HG03565 (cell line): ENCODE results near the gene TRIM67.
"Not testable (repeated sequence)": the region's sequence is repeated elsewhere in the genome, so short reads cannot be mapped to it uniquely, and the experiment has no call there.

Experiments used
- ATAC-seq: cut with Tn5 transposase; IDR thresholded peaks from one replicate; pipeline ENCODE4 v1.9.1; 2021; ENCODE audit warnings: mild to moderate bottlenecking, moderate library complexity; ENCODE audit not compliant: unreplicated experiment

Gene TRIM67

GRCh38 chr1:231157311-231157710 lies 4.5 kb upstream of the TRIM67 start:
- no peak for ATAC-seq

- not testable (repeated sequence) for ATAC-seq
These were observed 3.7 kb upstream of the TRIM67 start for GRCh38 chr1:231158141-231158540.

GRCh38 chr1:231159202-231159962 lies 2.5 kb upstream of the TRIM67 start:
- no peak for ATAC-seq

GRCh38 chr1:231159963-231160761 lies 1.7 kb upstream of the TRIM67 start:
- ATAC-seq: no peak

- ATAC-seq: no peak
These were observed 777 bp upstream of the TRIM67 start for GRCh38 chr1:231160895-231161666.

GRCh38 chr1:231162297-231162969 lies 575 bp downstream of the TRIM67 start:
- no peak for ATAC-seq

GRCh38 chr1:231162970-231163829 lies 1.3 kb downstream of the TRIM67 start:
- no peak for ATAC-seq

GRCh38 chr1:231163830-231164427 lies 2.1 kb downstream of the TRIM67 start:
- ATAC-seq: no peak

- no peak for ATAC-seq
These were observed 3.5 kb downstream of the TRIM67 start for GRCh38 chr1:231165371-231165770.

GRCh38 chr1:231166398-231166797 lies 4.5 kb downstream of the TRIM67 start:
- no peak for ATAC-seq

- no peak for ATAC-seq
These were observed 9.0 kb downstream of the TRIM67 start for GRCh38 chr1:231170875-231171274.

GRCh38 chr1:231171623-231172197 lies 9.9 kb downstream of the TRIM67 start:
- no peak for ATAC-seq

- ATAC-seq: no peak
These were observed 10.6 kb downstream of the TRIM67 start for GRCh38 chr1:231172411-231172810.

- ATAC-seq: no peak
These were observed 14.6 kb downstream of the TRIM67 start for GRCh38 chr1:231176421-231176820.

GRCh38 chr1:231177226-231177625 lies 15.4 kb downstream of the TRIM67 start:
- no peak for ATAC-seq

- no peak for ATAC-seq
These were observed 16.1 kb downstream of the TRIM67 start for GRCh38 chr1:231177936-231178335.

GRCh38 chr1:231178970-231179369 lies 17.1 kb downstream of the TRIM67 start:
- ATAC-seq: no peak

- ATAC-seq: no peak
These were observed 18.2 kb downstream of the TRIM67 start for GRCh38 chr1:231180034-231180433.

GRCh38 chr1:231181271-231181670 lies 19.4 kb downstream of the TRIM67 start:
- ATAC-seq: no peak
